Glutamatergic neuron (in vitro differentiated cells): ENCODE data around the gene LUC7L. TPM values are rescaled to one million over a fixed set of nuclear protein-coding genes. Genes with fewer than 3 reads are reported as not detected.
"Not testable (repeated sequence)": the region's sequence is repeated elsewhere in the genome, so short reads cannot be mapped to it uniquely, and the experiment has no call there.

Experiments used
- DNase-seq: peaks from one replicate; pipeline ENCODE4 v3.0.0; 2022
- H3K27ac Mint-ChIP-seq: one replicate; pipeline ENCODE4 v1.8.0; 2020; ENCODE audit warnings: mild to moderate bottlenecking, mixed read lengths, inconsistent platforms; ENCODE audit not compliant: unreplicated experiment
- H3K27me3 Mint-ChIP-seq: one replicate; pipeline ENCODE4 v1.8.0; 2020; ENCODE audit warnings: mild to moderate bottlenecking, moderate library complexity, mixed read lengths, inconsistent platforms; ENCODE audit not compliant: unreplicated experiment
- H3K36me3 Mint-ChIP-seq: one replicate; pipeline ENCODE4 v1.8.0; 2020; ENCODE audit warnings: mild to moderate bottlenecking, mixed read lengths, inconsistent platforms; ENCODE audit not compliant: unreplicated experiment
- H3K4me1 Mint-ChIP-seq: one replicate; pipeline ENCODE4 v1.8.0; 2020; ENCODE audit warnings: mild to moderate bottlenecking, low read depth, mixed read lengths, inconsistent platforms; ENCODE audit not compliant: unreplicated experiment
- H3K4me3 Mint-ChIP-seq: one replicate; pipeline ENCODE4 v1.8.0; 2020; ENCODE audit warnings: mild to moderate bottlenecking, mixed read lengths, inconsistent platforms; ENCODE audit not compliant: unreplicated experiment
- H3K9me3 Mint-ChIP-seq: one replicate; pipeline ENCODE4 v1.8.0; 2020; ENCODE audit warnings: mild to moderate bottlenecking, moderate library complexity, mixed read lengths, inconsistent platforms; ENCODE audit not compliant: unreplicated experiment
- CTCF ChIP-seq: fragments of 200-600 bp; sonication (generic); IDR thresholded peaks from one replicate; pipeline ENCODE4 v1.5.0; 2021; ENCODE audit not compliant: partially characterized antibody, unreplicated experiment
- total RNA-seq: library from RNA; stranded (reverse); fragmentation: NEBNext Ultra II Directional; extraction: Animal tissue kit (Norgen Biotek cat#: 25700); gene quantifications from one replicate; pipeline ENCODE4 v1.2.1, GENCODE V29; 2021; ENCODE audit not compliant: unreplicated experiment

The LUC7L gene
- total RNA-seq, 1 donor from 2014 or later, result 213 TPM

- no peaks in the 10 kb centered on the region for H3K36me3 Mint-ChIP-seq
- peaks cover 6% of the 10 kb centered on the region for H3K4me1 Mint-ChIP-seq
- DNase-seq, result no peak
- no peak for TF ChIP-seq CTCF
- H3K27me3 Mint-ChIP-seq, result peaks cover 26% of the 10 kb centered on the region
- H3K27ac Mint-ChIP-seq, result no peak overlapping the region
- H3K4me3 Mint-ChIP-seq, result peak overlapping the region; percentile 42
- H3K9me3 Mint-ChIP-seq, result peaks cover 16% of the 10 kb centered on the region
Measured at GRCh38 chr16:179211-180092, 49.8 kb downstream of the LUC7L start.

GRCh38 chr16:178668-179015, 50.6 kb downstream of the LUC7L start:
- DNase-seq, result no peak
- Mint-ChIP-seq H3K4me1 (peaks cover 6% of the 10 kb centered on the region), H3K27me3 (peaks cover 28% of the 10 kb centered on the region), H3K4me3 (no peak overlapping the region), H3K9me3 (peaks cover 16% of the 10 kb centered on the region), H3K27ac (no peak overlapping the region), H3K36me3 (no peaks in the 10 kb centered on the region)
- no peak for TF ChIP-seq CTCF

- no peak for DNase-seq
- peaks cover 16% of the 10 kb centered on the region for H3K9me3 Mint-ChIP-seq
- peaks cover 6% of the 10 kb centered on the region for H3K4me1 Mint-ChIP-seq
- H3K36me3 Mint-ChIP-seq, result no peaks in the 10 kb centered on the region
- TF ChIP-seq CTCF, result no peak
- peak overlapping the region; percentile 25 for H3K4me3 Mint-ChIP-seq
- H3K27me3 Mint-ChIP-seq, result peaks cover 28% of the 10 kb centered on the region
- no peak overlapping the region for H3K27ac Mint-ChIP-seq
Measured at GRCh38 chr16:177981-178667, 51.1 kb downstream of the LUC7L start.

- H3K36me3 Mint-ChIP-seq, result no peaks in the 10 kb centered on the region
- H3K4me3 Mint-ChIP-seq, result peak overlapping the region; percentile 25
- H3K27me3 Mint-ChIP-seq, result peaks cover 28% of the 10 kb centered on the region
- peaks cover 16% of the 10 kb centered on the region for H3K9me3 Mint-ChIP-seq
- peaks cover 6% of the 10 kb centered on the region for H3K4me1 Mint-ChIP-seq
- no peak overlapping the region for H3K27ac Mint-ChIP-seq
- no peak for DNase-seq
- no peak for TF ChIP-seq CTCF
Measured at GRCh38 chr16:177394-177822, 51.8 kb downstream of the LUC7L start.

- not testable (repeated sequence) for H3K27ac Mint-ChIP-seq, DNase-seq, H3K4me1 Mint-ChIP-seq, H3K36me3 Mint-ChIP-seq
- Mint-ChIP-seq H3K9me3 (peaks cover 14% of the 10 kb centered on the region), H3K27me3 (peaks cover 29% of the 10 kb centered on the region), H3K4me3 (peak within 1 kb of the TSS; percentile 71)
Measured at GRCh38 chr16:176477-177382, 52.5 kb downstream of the LUC7L start, which contains the start of gene HBA1. Gene HBA1, plus strand, starts transcription at chr16:176680. Its CDS starts 37 bp downstream, at chr16:176717.

- not testable (repeated sequence) for H3K4me1 Mint-ChIP-seq, DNase-seq, H3K36me3 Mint-ChIP-seq, H3K27ac Mint-ChIP-seq
- peaks cover 12% of the 10 kb centered on the region for H3K9me3 Mint-ChIP-seq
- peak overlapping the region; percentile 71 for H3K4me3 Mint-ChIP-seq
- H3K27me3 Mint-ChIP-seq, result peaks cover 33% of the 10 kb centered on the region
Measured at GRCh38 chr16:176006-176405, 53.2 kb downstream of the LUC7L start.
